HK-2 (cell line): ENCODE data around the gene MACROD1.
A peak's percentile ranks its signal among the peaks of the same experiment; 100 is the strongest.

Experiments used
- DNase-seq: peaks from one replicate; pipeline ENCODE4 v3.0.0-alpha.2; 2018; ENCODE audit not compliant: unreplicated experiment

Gene MACROD1

DNA sequence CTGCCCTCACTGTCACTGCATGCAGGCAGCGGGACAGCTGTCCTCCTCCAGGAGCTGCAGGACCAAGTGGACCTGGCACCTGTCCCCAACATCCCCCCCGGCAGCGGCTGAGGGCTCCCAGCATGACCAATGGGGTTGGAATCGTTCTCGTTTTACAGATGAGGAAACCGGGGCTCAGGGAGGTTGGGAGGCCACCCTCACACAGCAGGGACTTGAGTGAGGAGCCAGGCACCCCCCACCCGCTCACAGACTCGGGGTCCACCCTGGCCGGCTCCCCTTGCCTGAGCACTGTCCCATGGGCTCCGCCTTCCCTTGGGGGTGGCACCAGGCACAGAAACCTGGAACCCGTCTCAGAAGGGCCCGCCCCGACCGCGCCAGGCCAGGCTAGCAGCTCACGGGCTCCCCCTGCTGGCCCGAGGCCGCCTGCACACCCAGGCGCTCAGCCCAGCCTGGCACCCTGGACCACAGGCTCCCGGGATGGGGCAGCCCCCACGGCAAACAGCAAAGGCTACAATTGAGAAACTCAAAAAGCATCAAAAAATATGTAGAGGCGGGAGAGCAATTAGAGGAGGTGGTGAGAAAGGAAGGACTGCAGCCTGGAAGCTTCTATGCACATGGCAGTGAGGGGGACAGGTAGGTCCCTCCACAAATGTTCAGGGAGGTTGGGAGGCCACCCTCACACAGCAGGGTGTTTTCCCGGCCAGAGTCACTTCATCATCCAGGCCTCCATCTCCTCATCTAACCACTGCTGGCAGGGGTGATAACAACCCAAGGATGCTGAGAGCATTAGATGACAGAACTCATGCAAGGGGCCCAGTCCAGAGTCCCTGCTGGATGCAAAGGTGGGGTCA lies 12.8 kb downstream of the MACROD1 start:
- DNase-seq: peak; percentile 61

DNA sequence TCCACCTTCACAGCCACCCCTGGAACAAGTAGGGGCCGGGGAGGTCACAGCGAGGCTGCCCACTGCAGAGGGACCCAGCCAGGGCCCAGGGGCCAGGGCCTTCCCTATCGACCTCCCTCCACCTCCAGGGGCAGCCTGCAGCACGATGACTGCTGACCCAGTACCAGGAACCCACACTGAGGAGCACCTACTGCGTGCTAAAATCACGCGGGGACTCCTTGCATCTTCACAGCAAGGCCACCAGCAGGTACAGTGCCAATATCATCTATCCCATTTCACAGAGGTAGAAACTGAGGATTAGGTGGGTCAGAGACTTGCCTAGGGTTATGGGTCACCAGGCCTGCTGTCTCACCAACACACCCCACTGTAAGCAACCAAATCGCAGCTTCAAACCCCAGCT lies 14.6 kb downstream of the MACROD1 start:
- DNase-seq: no peak

DNA sequence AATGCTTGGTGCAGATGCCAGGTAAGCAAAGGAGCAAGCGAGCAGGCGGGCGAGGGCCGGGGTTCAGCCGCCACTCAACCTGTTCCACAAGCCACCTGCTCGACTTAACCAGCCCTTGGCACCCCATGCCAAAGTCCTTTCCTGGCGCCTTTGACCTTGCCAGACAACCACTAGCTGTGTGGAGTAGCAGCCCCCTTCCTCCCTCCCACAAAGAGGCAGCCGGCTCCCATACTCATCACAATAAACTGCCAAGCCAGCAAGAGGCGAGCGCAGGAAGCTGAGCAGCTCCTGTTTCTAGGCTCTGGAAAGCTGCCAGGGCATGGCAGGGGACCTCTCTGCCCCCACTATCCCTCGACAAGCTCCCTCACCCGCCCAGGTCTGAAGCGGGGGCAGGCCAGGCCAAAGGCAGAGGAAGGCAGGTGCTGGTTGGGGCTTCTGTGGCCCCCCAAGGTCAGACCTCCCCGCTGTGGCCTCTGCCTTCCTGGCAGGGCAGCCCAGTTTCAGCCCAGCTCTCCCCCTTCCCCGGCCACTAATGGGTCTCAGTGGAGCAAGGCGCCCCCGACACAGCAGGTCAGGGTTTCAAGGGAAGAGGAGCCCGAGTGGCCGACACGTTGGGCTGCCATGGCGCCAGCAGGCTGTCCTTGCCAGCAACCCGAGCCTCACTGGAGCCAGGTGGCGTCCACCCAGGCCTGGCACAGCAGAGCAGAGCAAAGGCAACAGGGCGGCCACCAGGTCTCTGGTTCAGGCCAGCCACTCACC lies 15.3 kb downstream of the MACROD1 start:
- no peak for DNase-seq

DNA sequence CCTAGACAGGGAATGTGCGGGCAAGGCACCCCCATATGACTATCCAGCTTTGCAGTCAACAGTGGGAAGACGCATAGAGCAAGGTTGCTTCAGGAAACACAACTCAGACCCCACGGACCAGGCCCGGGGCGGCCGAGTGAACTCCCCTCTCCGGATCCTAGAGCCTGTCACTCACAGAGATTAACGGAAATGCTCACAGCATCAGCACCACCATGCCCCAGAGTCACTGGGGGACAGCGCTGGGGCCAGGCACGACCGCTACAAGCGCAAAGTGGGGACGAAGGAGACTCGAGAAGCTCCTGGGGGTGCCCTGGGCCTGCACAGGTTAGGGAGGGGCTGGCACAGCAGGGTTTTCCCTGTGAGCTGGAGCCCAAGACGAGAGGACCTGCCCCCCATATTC lies 15.9 kb downstream of the MACROD1 start:
- DNase-seq: no peak

DNA sequence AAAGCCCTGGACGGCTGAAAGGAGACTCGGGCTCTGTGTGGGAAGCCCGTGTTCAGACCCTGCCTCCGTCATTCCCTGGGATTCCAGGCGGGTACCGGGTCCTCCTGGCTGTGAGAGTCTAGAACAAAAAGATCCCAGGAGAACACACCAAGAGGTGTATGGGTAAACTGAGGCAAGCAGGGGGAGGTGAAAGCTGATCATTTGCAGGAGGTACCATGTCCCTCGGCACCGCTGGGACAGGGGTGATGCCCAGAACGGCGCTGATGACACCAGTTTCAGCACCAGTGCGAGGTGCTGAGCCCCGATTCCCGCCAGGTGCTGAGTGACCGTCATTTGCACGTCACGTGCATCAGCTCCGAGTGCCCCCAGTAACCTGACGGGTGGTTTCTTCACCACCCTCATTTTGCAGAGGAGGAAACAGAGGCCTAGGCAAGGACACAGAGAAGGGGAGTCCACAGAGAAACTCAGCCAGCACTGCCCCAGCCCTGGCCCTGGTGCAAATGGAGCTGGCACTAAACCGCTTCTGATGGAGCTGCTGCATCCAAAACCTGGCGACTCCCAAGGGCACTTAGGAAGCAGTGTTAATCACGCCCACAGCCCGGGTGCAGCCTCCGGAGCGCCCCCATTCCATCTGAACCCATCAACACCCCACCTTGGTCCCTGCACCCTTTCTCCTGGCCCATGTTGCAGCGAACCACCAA lies 16.8 kb downstream of the MACROD1 start:
- no peak for DNase-seq

DNA sequence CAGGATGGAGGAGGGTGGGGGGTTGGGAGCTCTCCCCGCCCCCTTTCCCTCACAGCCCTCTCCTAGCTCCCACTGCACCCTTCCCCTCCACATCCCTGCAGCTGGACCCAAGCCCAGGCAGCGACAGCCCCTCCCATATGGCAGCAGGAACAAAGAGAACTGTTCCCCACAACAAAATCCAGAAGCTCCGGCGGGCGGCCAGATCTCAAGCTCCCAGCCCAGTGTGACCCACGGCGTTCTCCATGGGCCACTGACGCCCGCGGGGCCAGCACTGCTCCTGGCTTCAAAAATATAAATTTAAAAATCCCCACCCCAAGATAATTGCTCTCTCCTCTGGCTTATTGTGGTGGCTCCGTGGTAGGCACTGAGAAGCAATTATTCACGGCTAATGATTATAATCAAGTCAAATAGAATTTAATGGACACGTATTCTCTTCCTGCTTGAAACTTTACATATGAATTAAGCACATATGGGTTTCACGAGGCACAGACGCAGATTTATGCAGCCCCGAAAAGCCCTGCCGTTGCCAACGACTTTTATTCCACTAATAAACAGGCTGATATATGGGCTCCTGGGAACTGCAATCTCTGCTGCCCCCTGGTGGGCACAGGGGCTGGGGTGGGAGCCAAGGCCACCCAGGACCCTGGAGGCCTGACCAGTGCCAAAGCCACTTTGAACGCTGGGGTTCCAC lies 17.5 kb downstream of the MACROD1 start:
- peak; percentile 63 for DNase-seq

DNA sequence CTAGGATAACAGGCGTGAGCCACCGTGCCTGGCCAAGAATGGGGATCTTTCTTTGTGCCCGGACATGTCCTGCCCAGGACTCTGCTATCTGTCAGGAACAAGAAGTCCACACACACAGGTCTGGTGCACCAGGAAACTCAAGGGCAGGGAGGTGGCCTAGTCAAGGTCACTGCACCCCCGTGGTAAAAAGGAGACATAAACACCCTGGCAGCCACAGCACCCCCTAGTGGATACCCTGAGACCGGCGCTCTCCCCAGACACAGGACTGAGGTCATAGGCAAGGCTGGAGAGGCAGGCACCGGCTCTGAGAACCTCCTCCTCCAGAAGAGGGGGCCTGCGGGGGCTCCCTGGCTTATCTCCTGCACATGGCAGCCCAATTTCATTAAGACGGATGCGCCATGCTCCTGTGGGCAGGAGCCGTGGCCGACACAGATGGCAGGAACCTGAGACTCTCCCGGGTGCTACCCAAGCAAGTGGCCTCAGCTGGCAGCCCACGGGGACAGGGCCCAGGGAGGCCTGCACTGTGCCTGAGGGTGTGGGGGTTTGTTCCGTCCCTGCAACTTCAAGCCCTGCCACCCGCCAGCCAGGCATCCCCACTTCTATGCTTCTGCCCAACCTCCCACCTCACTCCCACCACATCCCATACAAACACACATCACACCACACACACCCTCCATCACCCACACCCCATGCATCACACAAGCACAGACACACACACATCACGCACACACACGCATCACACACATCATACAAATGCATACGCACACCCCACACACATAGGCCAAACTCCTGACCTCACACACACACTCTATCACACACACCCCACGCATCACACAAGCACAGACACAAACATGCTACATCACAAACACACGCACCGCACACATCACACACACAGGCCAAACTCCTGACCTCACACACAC lies 19.6 kb downstream of the MACROD1 start:
- peak; percentile 46 for DNase-seq

DNA sequence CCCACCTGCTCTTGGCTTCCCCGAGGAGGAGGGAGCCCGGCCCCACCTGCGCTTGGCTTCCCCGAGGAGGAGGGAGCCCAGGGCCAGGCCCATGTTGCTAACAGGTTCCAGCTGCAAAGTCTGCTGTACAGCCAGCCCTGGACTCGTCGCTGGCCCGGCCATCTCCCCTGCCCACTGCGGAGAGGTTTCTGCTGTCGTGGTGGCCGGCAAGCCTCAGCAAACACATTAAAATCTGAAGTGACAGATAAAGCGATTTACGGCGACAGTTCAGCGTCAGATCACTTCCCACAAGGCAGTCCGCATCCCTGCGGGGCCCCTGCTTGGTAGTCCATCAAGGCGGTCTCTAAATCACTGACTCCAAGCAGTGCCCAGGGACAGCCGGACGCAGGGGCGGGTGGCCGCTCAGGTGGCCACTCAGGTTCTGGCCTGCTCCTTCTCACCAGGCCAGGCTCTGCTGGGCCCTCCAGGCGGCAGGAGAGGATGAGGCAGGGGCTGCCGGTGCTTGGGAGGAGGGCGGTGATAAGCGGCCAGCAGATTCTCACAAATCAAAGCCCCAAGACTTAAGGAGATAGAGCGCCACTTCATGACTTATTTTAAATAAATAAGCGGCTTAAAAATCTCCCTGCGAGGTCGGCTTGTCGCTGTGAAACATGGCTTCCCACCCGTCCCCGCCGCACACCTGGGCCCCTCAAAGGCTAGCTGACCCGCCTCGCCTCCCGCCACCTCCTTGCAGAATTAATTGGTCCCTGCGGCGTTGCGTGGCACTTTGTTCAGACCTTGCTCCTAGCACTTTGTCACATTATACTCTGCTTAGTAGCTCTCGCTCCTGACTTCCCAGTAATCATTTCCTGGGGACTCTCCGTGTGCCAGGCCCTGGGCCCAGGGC lies 21.1 kb downstream of the MACROD1 start:
- DNase-seq: no peak

DNA sequence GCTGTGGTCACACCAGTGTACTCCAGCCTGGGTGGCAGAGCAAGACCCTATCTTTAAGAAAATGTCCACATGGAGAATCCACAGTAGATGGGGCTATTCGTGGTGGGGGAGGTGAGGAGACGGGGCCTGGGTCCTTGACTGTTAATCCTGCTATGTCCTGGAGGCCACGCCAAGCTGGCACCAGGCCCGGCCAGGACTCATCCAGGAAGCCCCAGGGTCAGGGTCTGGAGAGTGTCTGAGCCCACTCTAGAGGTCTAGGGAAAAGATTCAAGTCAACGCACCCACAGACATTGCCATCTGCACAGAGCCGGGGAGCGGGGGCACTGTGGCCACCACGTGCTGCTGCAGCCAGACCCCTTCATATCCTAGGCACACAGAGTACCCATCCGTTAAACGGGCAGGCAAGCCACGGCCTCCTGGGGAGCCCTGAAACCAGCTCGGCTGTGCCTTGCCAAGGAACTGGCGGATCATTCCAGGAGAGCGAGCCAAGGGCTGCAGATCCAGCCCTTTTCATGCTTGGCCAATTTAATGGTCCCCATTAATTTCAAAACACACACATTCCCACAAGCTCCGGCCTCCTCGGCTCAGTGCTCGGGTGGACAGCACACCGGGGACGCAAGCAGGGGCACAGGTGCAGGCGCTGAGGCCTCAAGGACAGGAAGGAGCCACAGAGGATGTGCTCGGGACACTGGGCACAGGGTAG lies 24.7 kb downstream of the MACROD1 start:
- no peak for DNase-seq

DNA sequence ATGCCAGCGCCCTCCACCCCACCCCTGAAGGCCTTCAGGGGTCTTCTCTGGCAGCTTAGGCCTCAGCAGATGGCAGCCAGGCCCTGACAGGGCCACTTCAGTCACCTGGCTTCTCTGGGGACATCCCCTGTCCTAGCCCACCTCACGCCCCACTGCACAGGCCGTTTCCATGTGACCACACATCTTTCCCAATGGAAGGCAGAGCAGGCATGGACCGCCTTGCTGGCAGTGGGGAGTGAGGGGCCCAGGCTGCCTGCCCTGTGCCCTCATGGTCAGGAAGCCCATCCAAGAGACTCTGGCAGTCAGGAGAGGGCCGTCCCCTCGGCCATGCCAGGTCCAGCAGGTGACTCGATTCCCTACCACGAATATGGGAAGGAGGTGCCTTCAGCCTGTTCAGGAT lies 25.8 kb downstream of the MACROD1 start:
- no peak for DNase-seq

DNA sequence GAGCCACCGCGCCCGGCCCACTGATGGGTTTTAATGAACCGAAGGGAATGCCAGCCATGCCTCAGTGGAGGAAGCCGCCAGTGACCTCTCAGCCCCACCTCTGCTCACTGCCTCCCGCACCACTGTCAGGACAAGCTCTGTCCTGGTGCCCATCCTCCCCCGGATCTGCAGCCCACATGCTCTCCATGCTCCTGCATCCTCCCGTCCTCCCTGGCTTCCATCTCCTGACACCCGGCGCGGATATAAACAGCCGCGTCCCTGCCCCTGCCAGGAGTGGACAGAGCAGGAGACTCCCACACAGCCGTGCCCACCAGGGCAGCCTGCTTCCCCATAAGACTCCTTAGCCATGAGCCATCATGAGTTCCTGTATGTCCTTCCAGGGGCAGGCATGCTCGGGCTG lies 26.9 kb downstream of the MACROD1 start:
- no peak for DNase-seq

DNA sequence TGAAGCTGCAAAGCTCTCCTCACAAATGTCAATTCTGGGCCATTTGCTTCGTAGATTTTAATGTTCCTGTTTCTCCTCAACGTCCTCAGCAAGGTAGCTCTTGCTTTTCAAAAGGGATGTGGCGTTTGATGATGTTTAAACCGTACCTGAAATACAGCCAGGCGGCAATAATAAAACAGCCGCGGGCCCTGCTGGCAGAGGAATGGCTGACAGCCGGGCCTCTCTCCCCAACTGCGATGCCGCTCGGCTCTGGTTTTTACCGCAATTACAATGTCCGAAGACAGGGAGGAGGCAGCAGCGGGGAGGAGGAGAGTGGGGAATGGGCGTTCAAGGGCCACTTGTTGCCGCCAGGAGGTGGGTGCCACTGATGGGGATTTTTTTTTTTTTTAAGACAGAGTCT lies 27.5 kb downstream of the MACROD1 start:
- no peak for DNase-seq

DNA sequence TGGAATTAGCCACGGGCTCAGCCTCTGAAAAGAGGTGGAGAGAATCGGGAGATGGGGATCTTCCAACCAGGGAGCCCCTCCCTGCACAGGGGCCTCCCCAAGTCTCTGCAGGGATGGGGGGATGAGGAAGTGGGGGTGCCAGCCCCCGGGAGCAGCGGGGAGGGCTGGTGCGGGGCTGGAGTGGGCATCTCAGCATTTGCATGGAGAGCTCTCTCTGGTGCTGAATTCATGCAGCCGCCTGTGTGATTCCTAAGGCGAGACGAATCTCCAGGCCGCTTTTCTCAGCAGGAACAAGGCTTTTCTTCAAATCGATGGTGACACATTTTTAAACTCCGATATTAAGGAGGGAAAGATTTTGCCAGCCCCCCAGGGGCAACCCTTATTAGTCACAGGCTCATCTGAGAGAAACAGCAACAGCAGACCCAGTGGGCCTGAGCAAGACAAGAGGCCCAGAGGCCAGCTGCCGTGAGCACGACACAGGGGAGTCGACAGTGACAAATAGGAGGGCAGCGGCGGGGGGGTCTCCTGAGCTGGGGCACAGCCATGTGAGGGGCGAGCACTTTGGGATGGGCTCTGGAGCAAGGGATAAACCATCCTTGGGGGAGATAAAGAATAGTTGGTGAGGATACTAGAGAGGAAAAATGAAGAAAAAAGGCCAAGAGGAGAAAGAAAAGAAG lies 29.0 kb downstream of the MACROD1 start:
- no peak for DNase-seq

DNA sequence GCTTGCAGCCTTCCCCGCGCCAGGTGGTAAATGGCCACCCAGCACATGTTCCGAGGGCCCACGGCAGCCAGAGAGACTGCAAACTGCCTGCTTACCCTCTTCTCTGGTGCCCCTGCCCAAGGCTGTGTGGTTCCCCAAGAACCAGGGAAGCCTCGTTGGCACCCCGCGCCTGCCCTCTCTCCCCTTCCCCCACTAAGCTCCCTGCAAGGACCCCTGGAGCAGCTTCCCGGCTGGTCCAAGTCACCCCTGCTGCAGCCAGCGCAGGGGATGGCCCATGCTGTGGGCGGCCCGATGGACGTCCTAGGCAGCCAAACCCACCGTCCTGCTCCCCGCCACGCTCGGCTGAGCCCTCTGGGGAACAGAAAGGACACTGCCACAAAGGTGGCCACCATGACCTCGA lies 30.2 kb downstream of the MACROD1 start:
- no peak for DNase-seq

DNA sequence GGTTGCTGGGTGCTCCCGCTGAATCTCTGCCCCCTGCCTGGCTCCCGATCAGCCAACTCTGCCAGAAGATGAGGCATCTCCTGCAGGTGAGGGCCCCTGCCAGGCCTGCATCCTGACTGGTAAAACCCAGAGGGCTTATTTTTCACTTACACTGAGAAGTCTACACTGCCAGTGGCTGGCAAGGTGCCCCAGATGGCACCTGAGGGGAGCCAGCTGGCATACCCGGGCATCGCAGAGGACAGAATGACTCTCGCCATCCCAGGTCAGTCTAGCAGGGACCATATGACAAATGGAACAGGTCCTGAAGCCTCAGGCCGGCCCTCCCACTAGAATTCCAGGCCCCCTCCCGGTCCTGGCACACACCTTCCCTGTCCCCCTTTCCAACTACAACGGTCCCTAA lies 30.9 kb downstream of the MACROD1 start:
- no peak for DNase-seq

DNA sequence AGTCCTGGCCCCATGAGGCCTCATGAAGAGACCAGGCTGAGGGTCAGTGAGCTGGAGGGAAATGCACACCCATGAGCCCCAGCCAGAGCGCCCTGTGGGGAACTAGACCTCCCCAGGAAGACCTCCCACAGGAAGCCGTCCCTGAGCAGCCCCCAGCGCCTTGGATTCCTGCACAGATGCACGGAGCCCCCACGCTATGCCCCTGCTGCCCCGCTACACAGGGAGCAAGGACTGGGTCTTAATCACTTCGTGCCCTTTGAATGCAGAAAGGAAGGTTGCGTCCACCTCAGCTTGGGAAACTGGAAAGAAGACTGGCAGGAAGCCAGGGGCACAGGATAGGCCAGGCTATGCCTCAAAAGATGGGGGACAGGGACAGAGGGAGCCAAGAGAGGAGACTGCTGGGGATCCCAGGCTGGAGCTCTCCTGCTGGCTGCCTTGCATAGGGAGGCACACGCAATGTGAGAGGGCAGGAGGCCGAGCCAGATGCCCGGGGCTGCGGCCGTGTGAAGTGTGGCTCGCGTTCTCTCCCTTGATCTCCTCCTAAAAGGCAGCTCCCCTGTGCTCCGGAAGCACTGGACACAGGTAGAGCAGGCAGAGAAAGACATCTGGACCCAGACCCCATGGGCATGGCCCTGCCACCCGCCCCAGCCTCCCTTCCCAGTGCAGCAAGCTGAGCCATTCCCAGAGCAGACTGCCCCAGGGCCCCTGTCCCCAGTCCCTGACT lies 32.8 kb downstream of the MACROD1 start:
- no peak for DNase-seq

DNA sequence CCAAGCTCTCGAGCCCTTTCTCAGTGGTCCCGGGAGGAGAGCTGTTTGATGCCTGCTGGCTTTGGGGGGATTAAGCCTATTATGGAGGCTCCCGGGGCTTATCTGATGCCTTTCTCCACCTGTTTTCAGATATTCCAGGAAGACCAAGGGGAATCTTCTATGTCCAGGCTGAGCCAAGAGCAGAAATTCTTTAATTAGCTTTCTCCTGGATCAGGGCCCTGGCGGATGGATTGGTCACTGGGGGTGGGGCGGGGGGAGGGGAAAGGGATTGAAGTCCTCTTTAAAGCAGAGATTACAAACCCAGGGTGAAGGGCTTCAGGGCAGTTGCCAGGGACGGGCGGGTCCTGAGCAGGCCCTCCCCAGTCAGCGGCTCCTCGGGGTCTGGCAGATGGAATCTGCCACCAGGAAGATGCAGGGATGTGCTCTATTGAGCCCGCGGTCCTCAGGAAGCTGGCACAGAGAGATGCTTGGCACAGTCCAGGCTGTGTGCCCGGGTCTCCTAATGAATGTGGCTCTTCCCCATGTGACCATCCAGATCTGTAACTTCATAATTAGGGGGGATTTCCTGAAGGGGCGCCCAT lies 33.6 kb downstream of the MACROD1 start:
- DNase-seq: no peak
